H1 (cell line): ENCODE results near the gene MARK3. TPM values are rescaled to one million over a fixed set of nuclear protein-coding genes. Genes with fewer than 3 reads are reported as not detected.

ENCODE experiments used
- CTCF ChIA-PET: fragments of 300-600 bp; sonication (Branson Sonifier 250); formaldehyde crosslinking; loops from one replicate; lab custom pipeline; 2021; ENCODE audit not compliant: partially characterized antibody; lab: Charles Lee
- POLR2A ChIA-PET: fragments of 300-600 bp; sonication (Branson Sonifier 250); formaldehyde crosslinking; loops from one replicate; lab custom pipeline; 2021; ENCODE audit warnings: inconsistent platforms; ENCODE audit not compliant: partially characterized antibody; lab: Charles Lee
- DNase-seq, 2 experiments: peaks; one replicate each; pipeline versions ENCODE4 v3.0.0 to v3.0.0-alpha.2; 2010 to 2022; ENCODE audit warnings: low spot score in 2 of 2, low read depth in 1 of 2, mixed read lengths in 1 of 2
- FAIRE-seq: peaks from 2 replicates; lab custom pipeline; 2011; peaks lifted over from hg19 to GRCh38; lab: Jason Lieb, UNC
- H2AFZ ChIP-seq: 2 replicates; pipeline ENCODE4 v1.8.1; 2012; ENCODE audit warnings: low read length, inconsistent platforms
- H2AK5ac ChIP-seq: 2 replicates; pipeline ENCODE4 v1.6.1; 2013; ENCODE audit warnings: low read depth, low read length
- H2BK120ac ChIP-seq: replicated peaks from 2 replicates; pipeline ENCODE3; 2013; ENCODE audit warnings: low read depth, low read length, inconsistent platforms
- H2BK12ac ChIP-seq: 2 replicates; pipeline ENCODE4 v1.6.1; 2013; ENCODE audit warnings: low read depth, low read length
- H2BK15ac ChIP-seq: 2 replicates; pipeline ENCODE4 v1.6.1; 2013; ENCODE audit warnings: low read length
- H2BK20ac ChIP-seq: 2 replicates; pipeline ENCODE4 v1.6.1; 2013; ENCODE audit warnings: low read length
- H2BK5ac ChIP-seq: 2 replicates; pipeline ENCODE4 v1.6.1; 2013; ENCODE audit warnings: low read depth, low read length
- H3K14ac ChIP-seq: 2 replicates; pipeline ENCODE4 v1.6.1; 2013; ENCODE audit warnings: inconsistent platforms; ENCODE audit not compliant: insufficient read length
- H3K18ac ChIP-seq: 2 replicates; pipeline ENCODE4 v1.6.1; 2013; ENCODE audit warnings: low read length; ENCODE audit errors: extremely low read depth
- H3K23ac ChIP-seq: 2 replicates; pipeline ENCODE4 v1.6.1; 2013; ENCODE audit warnings: inconsistent platforms; ENCODE audit not compliant: insufficient read length
- H3K23me2 ChIP-seq: 2 replicates; pipeline ENCODE4 v1.6.1; 2013; ENCODE audit warnings: low read depth, low read length
- H3K27ac ChIP-seq: 2 replicates; pipeline ENCODE4 v1.6.1; 2011; ENCODE audit warnings: low read depth, low read length, inconsistent platforms
- H3K27me3 ChIP-seq, 4 experiments: replicated peaks in 1 of 4; 1 replicate in 1 of 4; 2 replicates in 3 of 4; pipeline versions ENCODE4 v1.6.1 to v1.8.1; 2011 to 2013; ENCODE audit warnings: low read length in 3 of 4, mild to moderate bottlenecking in 3 of 4, inconsistent platforms in 2 of 4, mixed read lengths in 2 of 4, moderate library complexity in 1 of 4; ENCODE audit not compliant: control insufficient read depth in 3 of 4, insufficient read depth in 3 of 4; ENCODE audit errors: extremely low read depth in 1 of 4
- H3K36me3 ChIP-seq, 4 experiments: 2 replicates each; pipeline versions ENCODE4 v1.6.1 to v1.8.1; 2011 to 2013; ENCODE audit warnings: mild to moderate bottlenecking in 4 of 4, low read length in 3 of 4, moderate library complexity in 2 of 4, control low read depth in 1 of 4, inconsistent platforms in 1 of 4; ENCODE audit not compliant: insufficient read depth in 4 of 4, control insufficient read depth in 2 of 4
- H3K4ac ChIP-seq: replicated peaks from 2 replicates; pipeline ENCODE3; 2013; ENCODE audit warnings: low read length, low read depth, mixed read lengths, inconsistent platforms; ENCODE audit not compliant: insufficient read length
- H3K4me1 ChIP-seq, 4 experiments: replicated peaks in 1 of 4; 1 replicate in 1 of 4; 2 replicates in 3 of 4; pipeline versions ENCODE4 v1.6.1 to v1.8.1; 2011 to 2013; ENCODE audit warnings: low read length in 3 of 4, inconsistent platforms in 2 of 4, mixed read lengths in 1 of 4; ENCODE audit not compliant: insufficient read depth in 4 of 4, control insufficient read depth in 3 of 4
- H3K4me2 ChIP-seq, 2 experiments: 2 replicates each; pipeline versions ENCODE4 v1.6.1 to v1.8.1; 2011 to 2013; ENCODE audit warnings: low read depth in 2 of 2, low read length in 2 of 2, control low read depth in 1 of 2, inconsistent platforms in 1 of 2, mild to moderate bottlenecking in 1 of 2; ENCODE audit not compliant: insufficient read depth in 1 of 2
- H3K4me3 ChIP-seq, 4 experiments: fragments of 200-600, 300-600 bp in 1 of 4; sonication (generic), shearing (Covaris generic), sonication (Bioruptor Twin) in 1 of 4; 2 replicates each; pipeline versions ENCODE4 v1.5.1 to v1.8.1; 2011 to 2016; ENCODE audit warnings: low read length in 4 of 4, low read depth in 3 of 4, control low read depth in 2 of 4, inconsistent platforms in 2 of 4, mild to moderate bottlenecking in 2 of 4, mixed read lengths in 1 of 4, moderate library complexity in 1 of 4; ENCODE audit not compliant: insufficient read depth in 2 of 4; ENCODE audit errors: extremely low read depth in 1 of 4
- H3K56ac ChIP-seq: replicated peaks from 2 replicates; pipeline ENCODE3; 2013; ENCODE audit warnings: low read depth, mild to moderate bottlenecking, mixed read lengths, low read length, inconsistent platforms; ENCODE audit not compliant: insufficient read length
- H3K79me1 ChIP-seq: 2 replicates; pipeline ENCODE4 v1.6.1; 2013; ENCODE audit warnings: low read depth, low read length, control low read depth
- H3K79me2 ChIP-seq, 2 experiments: 2 replicates each; pipeline versions ENCODE4 v1.6.1 to v1.8.1; 2012 to 2013; ENCODE audit warnings: low read length in 2 of 2, mild to moderate bottlenecking in 2 of 2, inconsistent platforms in 1 of 2; ENCODE audit not compliant: insufficient read depth in 2 of 2, control insufficient read depth in 1 of 2
- H3K9ac ChIP-seq, 4 experiments: replicated peaks in 1 of 4; 1 replicate in 1 of 4; 2 replicates in 3 of 4; pipeline versions ENCODE4 v1.6.1 to v1.8.1; 2011 to 2013; ENCODE audit warnings: low read depth in 3 of 4, low read length in 3 of 4, control low read depth in 2 of 4, mild to moderate bottlenecking in 2 of 4, moderate library complexity in 2 of 4, inconsistent platforms in 1 of 4; ENCODE audit errors: extremely low read depth in 1 of 4
- H3K9me3 ChIP-seq, 2 experiments: 2 replicates each; pipeline versions ENCODE4 v1.6.1 to v1.8.1; 2012 to 2013; ENCODE audit warnings: mild to moderate bottlenecking in 2 of 2, moderate library complexity in 2 of 2, control low read depth in 1 of 2, inconsistent platforms in 1 of 2, low read depth in 1 of 2, low read length in 1 of 2, mixed read lengths in 1 of 2; ENCODE audit not compliant: insufficient read depth in 2 of 2
- H4K20me1 ChIP-seq, 2 experiments: replicated peaks in 1 of 2; 2 replicates each; pipeline versions ENCODE3 to v1.8.1; 2011 to 2013; ENCODE audit warnings: inconsistent platforms in 2 of 2, low read length in 2 of 2, mild to moderate bottlenecking in 1 of 2; ENCODE audit not compliant: insufficient read depth in 2 of 2, control insufficient read depth in 1 of 2
- H4K5ac ChIP-seq: 2 replicates; pipeline ENCODE4 v1.6.1; 2013; ENCODE audit warnings: low read length, low read depth, mixed read lengths, inconsistent platforms; ENCODE audit not compliant: insufficient read length
- H4K8ac ChIP-seq: 2 replicates; pipeline ENCODE4 v1.8.0; 2013; ENCODE audit warnings: mild to moderate bottlenecking, moderate library complexity, low read length, inconsistent platforms; ENCODE audit not compliant: insufficient read depth; ENCODE audit errors: extremely low read depth
- H4K91ac ChIP-seq: replicated peaks from 2 replicates; pipeline ENCODE3; 2013; ENCODE audit warnings: low read length, mixed read lengths, inconsistent platforms; ENCODE audit not compliant: insufficient read length
- WGBS, 2 experiments: shearing (Covaris generic) in 1 of 2; methylation state at CpG; one replicate each; pipeline versions ENCODE4 v1.1.6 to v1.1.7; 2013 to 2015; ENCODE audit warnings: low lambda C conversion rate in 2 of 2, mixed read lengths in 2 of 2, inconsistent platforms in 1 of 2, low coverage in 1 of 2, missing lambda C conversion rate in 1 of 2; ENCODE audit not compliant: insufficient replicate concordance in 2 of 2, insufficient coverage in 1 of 2, insufficient read length in 1 of 2; ENCODE audit errors: extremely low coverage in 1 of 2, missing lambda C conversion rate in 1 of 2; 5-methylcytosine and 5-hydroxymethylcytosine counted together
- polyA plus RNA-seq, 7 experiments: library from polyadenylated mRNA; depleted of rRNA in 3 of 7; stranded (reverse) in 5 of 7; unstranded in 2 of 7; fragments of >200 nt in 5 of 7; fragments of 200-250 nt in 2 of 7; gene quantifications; 1 replicate in 5 of 7; 2 replicates in 1 of 7; 4 replicates in 1 of 7; pipeline versions ENCODE4 v1.2.1 to v1.2.3, GENCODE V29; 2011 to 2013; ENCODE audit warnings: missing spikeins in 2 of 7, mixed read lengths in 2 of 7
- total RNA-seq: library from RNA; stranded (reverse); fragmentation: NEBNext Ultra II Directional; extraction: Animal tissue kit (Norgen Biotek cat#: 25700); gene quantifications from 2 replicates; pipeline ENCODE4 v1.2.1, GENCODE V29; 2021

MARK3 gene
- total and polyA plus RNA-seq, 2 of the 8 experiments (the other 6 are each of a cell fraction or from before 2014, with no cell fraction given) = 39.4 to 76.9 TPM

GRCh38 chr14:103517721-103518421 lies 132.7 kb downstream of the MARK3 start:
- Histone ChIP-seq H4K91ac (no peak overlapping the region), H3K18ac (peak overlapping the region; percentile 32; the same call in 1 of the 2 replicates), H4K20me1 (peaks cover 10 to 21% of the 10 kb centered on the region in 2 experiments), H3K23ac (no peak overlapping the region), H3K14ac (no peak overlapping the region), H3K27me3 (no peaks in the 10 kb centered on the region), H3K4ac (no peak overlapping the region), H3K9me3 (no peaks in the 10 kb centered on the region), H2AFZ (no peak overlapping the region), H2BK120ac (no peak overlapping the region), H3K4me3 (no peak overlapping the region), H2BK20ac (no peak overlapping the region), H3K27ac (no peak overlapping the region), H4K8ac (0 out of 2 replicates have a peak overlapping the region, but pooled peaks have one; percentile 11), H2BK12ac (no peak overlapping the region), H3K79me1 (no peaks in the 10 kb centered on the region), H3K79me2 (peaks cover 0 to 2% of the 10 kb centered on the region in 2 experiments; a peak in 1 of 4 replicates), H2AK5ac (no peak overlapping the region), H3K56ac (no peak overlapping the region), H3K23me2 (peaks cover 10% of the 10 kb centered on the region; the same call in 1 of the 2 replicates), H3K9ac (no peak overlapping the region; a peak in 1 of 7 replicates), H3K4me2 (no peak overlapping the region), H4K5ac (no peak overlapping the region), H2BK15ac (peak overlapping the region; percentile 53; the same call in 1 of the 2 replicates), H2BK5ac (peak overlapping the region; percentile 52; the same call in 1 of the 2 replicates), H3K4me1 (peaks cover 0 to 23% (median 16%) of the 10 kb centered on the region in 4 experiments; a peak in 6 of 7 replicates), H3K36me3 (peaks cover 8 to 23% (median 17%) of the 10 kb centered on the region in 4 experiments; a peak in 7 of 8 replicates)
- WGBS, 2 experiments = 75% methylated on average over 20 of the region's 20 CpGs; no CpG with 5 or more reads in 1 of the 2 experiments
- FAIRE-seq = no peak
- DNase-seq = peak in 1 of 2 experiments; percentile 67
- POLR2A ChIA-PET = interaction anchor here (0.9 to 12.6 kb wide), 8 partner anchors 7 to 187 kb away, joined by 3 to 844 read pairs (median 5); partner anchors contain the start of gene TRMT61A
- CTCF ChIA-PET = interaction anchor here (1.1 to 31.3 kb wide), 11 partner anchors 8 to 196 kb away, joined by 3 to 921 read pairs (median 5); partner anchors contain the start of genes BAG5 and TRMT61A
